ENCODE measurements around the gene PIP5K1A. TPM values are rescaled to one million over a fixed set of nuclear protein-coding genes. Genes with fewer than 3 reads are reported as not detected.

Gene PIP5K1A
- total and polyA plus RNA-seq, 9 of the 15 experiments (the other 6 are each of a cell fraction or from before 2014, with no cell fraction given): 1.9 to 42.4 (median 18.8) TPM

DNA sequence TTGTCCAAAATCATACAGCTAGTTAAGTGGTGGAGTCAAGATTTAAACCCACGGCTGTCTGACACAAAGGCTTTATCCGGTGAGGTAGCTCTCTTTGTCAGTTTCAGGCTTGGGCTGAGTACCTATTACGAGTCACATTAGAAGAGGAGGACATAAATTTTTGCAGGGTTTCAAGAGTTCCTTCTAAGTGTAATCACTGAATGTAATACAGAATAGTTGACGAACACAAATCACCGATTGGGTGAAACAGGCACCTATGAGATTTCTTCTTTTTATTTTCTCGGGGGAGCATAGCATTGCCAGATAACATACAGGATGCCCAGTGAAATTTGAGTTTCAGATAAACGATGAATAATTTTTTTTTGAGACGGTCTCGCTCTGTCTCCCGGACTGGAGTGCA is 57.0 kb downstream of the PIP5K1A start:
- POLR2A ChIA-PET: interaction anchor here (0.9 to 1.8 kb wide), 4 partner anchors 14 to 66 kb away, joined by 4 to 11 read pairs (median 4); partner anchors contain the start of genes VPS72 and ZNF687
- Histone ChIP-seq H3K4me1 (replicated peaks in 1 of 2; ENCODE audit: control insufficient read depth in 2 of 2, insufficient read depth in 2 of 2, low read length in 2 of 2) (peaks cover 0 to 4% of the 10 kb centered on the region in 2 experiments; a peak in 2 of 5 replicates), H3K4me2 (ENCODE audit: insufficient read depth, low read length) (peak overlapping the region; percentile 84), H3K27ac (ENCODE audit: extremely low read depth, low read depth, low read length) (peak overlapping the region; percentile 83), H3K9ac (ENCODE audit: insufficient read depth in 1 of 2, low read depth in 2 of 2, low read length in 2 of 2) (peak overlapping the region; percentile 82 to 90; a peak in 3 of 4 replicates), H3K9me3 (replicated peaks; ENCODE audit: control insufficient read depth, insufficient read depth, low read depth, low read length) (no peaks in the 10 kb centered on the region), H4K20me1 (replicated peaks; ENCODE audit: control insufficient read depth, insufficient read depth, low read length) (no peaks in the 10 kb centered on the region), H3K9me1 (ENCODE audit: control insufficient read depth, insufficient read depth, low read length) (no peaks in the 10 kb centered on the region), H3K4me3 (peak overlapping the region; percentile 58), H3K79me2 (ENCODE audit: control insufficient read depth, insufficient read depth, low read length) (peaks cover 60% of the 10 kb centered on the region), H2AFZ (ENCODE audit: low read depth, low read length) (no peak overlapping the region), H3K27me3 (ENCODE audit: control insufficient read depth in 2 of 2, insufficient read depth in 2 of 2, low read length in 2 of 2) (no peaks in the 10 kb centered on the region), H3K36me3 (ENCODE audit: control insufficient read depth, insufficient read depth, low read length) (peaks cover 20% of the 10 kb centered on the region; the same call in 1 of the 3 replicates)
- CTCF ChIA-PET (ENCODE audit: low intra/inter-chr PET ratio): no interaction called here
- BruUV-seq (replicated peaks): no TSS peak
- intact Hi-C loops (cut with micrococcal nuclease) (loop anchor here (2.0 kb wide), 1 partner anchor 25 kb away; no protein-coding TSS in a partner anchor), in situ Hi-C loops (cut with MboI) (no loop called here)
- 1% methylated on average over 10 of the region's 10 CpGs for WGBS (ENCODE audit: insufficient coverage, low coverage, missing lambda C conversion rate)
- no peak for FAIRE-seq
- no peak for TF ChIP-seq RBBP5 (IDR thresholded peaks at IDR 0.05; ENCODE audit: borderline replicate concordance, insufficient read depth, low read length, poor library complexity, severe bottlenecking)
- TF ChIP-seq, protein P1, sequence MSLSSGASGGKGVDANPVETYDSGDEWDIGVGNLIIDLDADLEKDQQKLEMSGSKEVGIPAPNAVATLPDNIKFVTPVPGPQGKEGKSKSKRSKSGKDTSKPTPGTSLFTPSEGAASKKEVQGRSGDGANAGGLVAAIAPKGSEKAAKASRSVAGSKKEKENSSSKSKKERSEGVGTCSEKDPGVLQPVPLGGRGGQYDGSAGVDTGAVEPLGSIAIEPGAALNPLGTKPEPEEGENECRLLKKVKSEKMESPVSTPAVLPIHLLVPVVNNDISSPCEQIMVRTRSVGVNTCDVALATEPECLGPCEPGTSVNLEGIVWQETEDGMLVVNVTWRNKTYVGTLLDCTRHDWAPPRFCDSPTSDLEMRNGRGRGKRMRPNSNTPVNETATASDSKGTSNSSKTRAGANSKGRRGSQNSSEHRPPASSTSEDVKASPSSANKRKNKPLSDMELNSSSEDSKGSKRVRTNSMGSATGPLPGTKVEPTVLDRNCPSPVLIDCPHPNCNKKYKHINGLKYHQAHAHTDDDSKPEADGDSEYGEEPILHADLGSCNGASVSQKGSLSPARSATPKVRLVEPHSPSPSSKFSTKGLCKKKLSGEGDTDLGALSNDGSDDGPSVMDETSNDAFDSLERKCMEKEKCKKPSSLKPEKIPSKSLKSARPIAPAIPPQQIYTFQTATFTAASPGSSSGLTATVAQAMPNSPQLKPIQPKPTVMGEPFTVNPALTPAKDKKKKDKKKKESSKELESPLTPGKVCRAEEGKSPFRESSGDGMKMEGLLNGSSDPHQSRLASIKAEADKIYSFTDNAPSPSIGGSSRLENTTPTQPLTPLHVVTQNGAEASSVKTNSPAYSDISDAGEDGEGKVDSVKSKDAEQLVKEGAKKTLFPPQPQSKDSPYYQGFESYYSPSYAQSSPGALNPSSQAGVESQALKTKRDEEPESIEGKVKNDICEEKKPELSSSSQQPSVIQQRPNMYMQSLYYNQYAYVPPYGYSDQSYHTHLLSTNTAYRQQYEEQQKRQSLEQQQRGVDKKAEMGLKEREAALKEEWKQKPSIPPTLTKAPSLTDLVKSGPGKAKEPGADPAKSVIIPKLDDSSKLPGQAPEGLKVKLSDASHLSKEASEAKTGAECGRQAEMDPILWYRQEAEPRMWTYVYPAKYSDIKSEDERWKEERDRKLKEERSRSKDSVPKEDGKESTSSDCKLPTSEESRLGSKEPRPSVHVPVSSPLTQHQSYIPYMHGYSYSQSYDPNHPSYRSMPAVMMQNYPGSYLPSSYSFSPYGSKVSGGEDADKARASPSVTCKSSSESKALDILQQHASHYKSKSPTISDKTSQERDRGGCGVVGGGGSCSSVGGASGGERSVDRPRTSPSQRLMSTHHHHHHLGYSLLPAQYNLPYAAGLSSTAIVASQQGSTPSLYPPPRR (CRISPR knock-in tag; IDR thresholded peaks at IDR 0.05; ENCODE audit: borderline replicate concordance): no peak
- no peak for TF ChIP-seq SAP30 (IDR thresholded peaks at IDR 0.05; ENCODE audit: borderline replicate concordance, insufficient read depth, low read depth, low read length, poor library complexity, severe bottlenecking)
- TF ChIP-seq SP1 (CRISPR knock-in tag; IDR thresholded peaks at IDR 0.05): 0 out of 2 replicates have a peak, but pooled peaks have one; percentile 6
- no peak for ATAC-seq
- DNase-seq (ENCODE audit: extremely low read depth in 1 of 4, low spot score in 3 of 4): no peak

Measured in K562 (cell line).